HK-2 (cell line): ENCODE measurements around the gene PACRG.

ENCODE experiments used
- DNase-seq: peaks from one replicate; pipeline ENCODE4 v3.0.0-alpha.2; 2018; ENCODE audit not compliant: unreplicated experiment

Gene PACRG

GRCh38 chr6:162864911-162865310 is 137.1 kb downstream of the PACRG start:
- no peak for DNase-seq

GRCh38 chr6:162866656-162867055 is 138.9 kb downstream of the PACRG start:
- DNase-seq: no peak

GRCh38 chr6:162868397-162868796 is 140.6 kb downstream of the PACRG start:
- DNase-seq: no peak

GRCh38 chr6:162871966-162872365 is 144.2 kb downstream of the PACRG start:
- DNase-seq: no peak

- no peak for DNase-seq
These were observed 145.8 kb downstream of the PACRG start for GRCh38 chr6:162873537-162873936.

- DNase-seq: no peak
These were observed 147.3 kb downstream of the PACRG start for GRCh38 chr6:162875070-162875469.

- DNase-seq: no peak
These were observed 155.2 kb downstream of the PACRG start for GRCh38 chr6:162882801-162883481.

- DNase-seq: no peak
These were observed 160.4 kb downstream of the PACRG start for GRCh38 chr6:162887981-162888689.

- DNase-seq: no peak
These were observed 161.5 kb downstream of the PACRG start for GRCh38 chr6:162889303-162889702.

- no peak for DNase-seq
These were observed 170.2 kb downstream of the PACRG start for GRCh38 chr6:162898011-162898410.

- DNase-seq: no peak
These were observed 171.4 kb downstream of the PACRG start for GRCh38 chr6:162899148-162899547.

GRCh38 chr6:162900503-162900902 is 172.7 kb downstream of the PACRG start:
- no peak for DNase-seq

GRCh38 chr6:162904069-162904663 is 176.4 kb downstream of the PACRG start:
- no peak for DNase-seq

GRCh38 chr6:162906479-162906878 is 178.7 kb downstream of the PACRG start:
- DNase-seq: no peak

- DNase-seq: no peak
These were observed 180.2 kb downstream of the PACRG start for GRCh38 chr6:162907876-162908481.

GRCh38 chr6:162913206-162913605 is 185.4 kb downstream of the PACRG start:
- DNase-seq: no peak

- DNase-seq: no peak
These were observed 189.7 kb downstream of the PACRG start for GRCh38 chr6:162917506-162917905.

GRCh38 chr6:162921062-162921461 is 193.3 kb downstream of the PACRG start:
- no peak for DNase-seq

GRCh38 chr6:162921510-162922040 is 193.8 kb downstream of the PACRG start:
- no peak for DNase-seq

- no peak for DNase-seq
These were observed 194.9 kb downstream of the PACRG start for GRCh38 chr6:162922563-162923166.

GRCh38 chr6:162934844-162935243 is 207.1 kb downstream of the PACRG start:
- DNase-seq: no peak

GRCh38 chr6:162940426-162940825 is 212.7 kb downstream of the PACRG start:
- DNase-seq: no peak
